HCT116 (cell line): ENCODE measurements around the gene CLDN2. TPM values are rescaled to one million over a fixed set of nuclear protein-coding genes. Genes with fewer than 3 reads are reported as not detected.

ENCODE experiments used
- ATF3 ChIP-seq: IDR thresholded peaks from 2 replicates; pipeline ENCODE4 v1.6.1; 2012
- CEBPB ChIP-seq: IDR thresholded peaks from 2 replicates; pipeline ENCODE4 v1.6.1; 2012; ENCODE audit warnings: low read depth
- ELF1 ChIP-seq: IDR thresholded peaks from 2 replicates; pipeline ENCODE4 v1.6.1; 2012; ENCODE audit warnings: low read depth, borderline replicate concordance
- EZH2 ChIP-seq: fragments of 200-600 bp; sonication (generic); IDR thresholded peaks from 2 replicates; pipeline ENCODE4 v1.6.1; 2017; ENCODE audit warnings: antibody characterized with exemption, mixed run types
- POLR2A ChIP-seq: IDR thresholded peaks from 2 replicates; pipeline ENCODE4 v1.7.0; 2011; ENCODE audit warnings: borderline replicate concordance; ENCODE audit not compliant: insufficient read depth, insufficient read length; ENCODE audit errors: extremely low read depth
- REST ChIP-seq: IDR thresholded peaks from 2 replicates; pipeline ENCODE4 v1.6.1; 2012; ENCODE audit warnings: low read depth
- total RNA-seq: library from RNA; stranded (reverse); gene quantifications from one replicate; pipeline ENCODE4 v1.2.1, GENCODE V29; 2021; ENCODE audit not compliant: unreplicated experiment

The CLDN2 gene
- total RNA-seq, 1 experiment from 2014 or later: 0.10 TPM

- no peak for TF ChIP-seq REST
- TF ChIP-seq ATF3: no peak
- no peak for TF ChIP-seq ELF1
- TF ChIP-seq EZH2: no peak
- TF ChIP-seq CEBPB: no peak
- TF ChIP-seq POLR2A: no peak
- TF ChIP-seq, all 23 proteins: peak for 0
Observed at GRCh38 chrX:106976416-106976815, 56.2 kb downstream of the CLDN2 start (continued).

Other genes with a start within 250 kb of the CLDN2 start
- 5.8 TPM for gene RNF128, start 193.7 kb upstream of the CLDN2 start, total RNA-seq
- gene TBC1D8B, start 117.7 kb upstream of the CLDN2 start, total RNA-seq: 9.2 TPM
- 0.27 TPM for gene RIPPLY1, start 17.1 kb upstream of the CLDN2 start, total RNA-seq
- gene MORC4, start 79.8 kb downstream of the CLDN2 start, total RNA-seq: 20.6 TPM
- 20.0 TPM for gene RBM41, start 198.4 kb downstream of the CLDN2 start, total RNA-seq